Measurements from ENCODE around the gene GLCCI1.

- TF ChIP-seq CTCF (IDR thresholded peaks at IDR 0.05), result no peak
- no peak for TF ChIP-seq POLR2A (IDR thresholded peaks at IDR 0.05)
Measured at GRCh38 chr7:7943951-7944350, 24.6 kb upstream of the GLCCI1 start.

Measured in right lobe of liver (tissue), 4 donors.